Large intestine (tissue), 3 donors: ENCODE results near the gene PLXNC1. TPM values are rescaled to one million over a fixed set of nuclear protein-coding genes. Genes with fewer than 3 reads are reported as not detected.

Source experiments
- DNase-seq, 2 donors: peaks; one replicate each; pipeline versions ENCODE4 v3.0.0 to v3.0.0-alpha.2; 2013
- H3K27ac ChIP-seq: one replicate; pipeline ENCODE4 v1.5.1; 2013; ENCODE audit warnings: low read length
- H3K27me3 ChIP-seq: 2 replicates; pipeline ENCODE4 v1.6.1; 2013; ENCODE audit warnings: low read length; ENCODE audit not compliant: control insufficient read depth, insufficient read depth
- H3K36me3 ChIP-seq: 2 replicates; pipeline ENCODE4 v1.6.1; 2013; ENCODE audit warnings: low read length; ENCODE audit not compliant: control insufficient read depth, insufficient read depth
- H3K4me1 ChIP-seq: one replicate; pipeline ENCODE4 v1.6.1; 2013; ENCODE audit warnings: low read length; ENCODE audit not compliant: control insufficient read depth, insufficient read depth
- H3K4me3 ChIP-seq: one replicate; pipeline ENCODE4 v1.5.1; 2013; ENCODE audit warnings: low read length
- H3K9me3 ChIP-seq: one replicate; pipeline ENCODE4 v1.6.1; 2013; ENCODE audit warnings: mild to moderate bottlenecking, low read depth, low read length, moderate library complexity; ENCODE audit not compliant: control insufficient read depth
- WGBS: methylation state at CpG from one replicate; pipeline ENCODE4 v1.1.5; 2013; ENCODE audit warnings: low lambda C conversion rate; ENCODE audit not compliant: insufficient coverage; 5-methylcytosine and 5-hydroxymethylcytosine counted together
- polyA plus RNA-seq: library from polyadenylated mRNA; unstranded; fragments of 120-200 nt; gene quantifications from one replicate; pipeline ENCODE4 v1.2.1, GENCODE V29; 2013

The PLXNC1 gene
- polyA plus RNA-seq, 1 donor, result 20.3 TPM

DNA sequence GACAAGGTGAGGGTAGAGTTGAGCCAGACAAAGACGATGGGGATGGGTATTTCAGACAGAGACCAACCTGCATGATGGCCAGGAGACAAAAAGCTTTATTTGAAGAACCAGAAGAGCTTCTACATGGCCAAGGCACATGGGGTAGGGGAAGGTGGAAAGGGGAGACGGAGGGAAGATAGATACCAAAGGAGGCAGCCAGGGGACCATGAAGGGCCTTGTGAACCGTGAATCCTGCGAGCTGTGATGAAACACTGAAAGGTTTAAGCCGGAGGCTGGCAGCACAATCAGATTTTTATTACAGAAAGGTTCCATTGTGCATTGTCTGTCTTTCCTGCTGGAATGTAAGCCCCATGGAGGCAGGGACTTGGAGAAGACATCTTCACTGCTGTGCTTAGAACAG, 72.4 kb downstream of the PLXNC1 start:
- no peaks in the 10 kb centered on the region for H3K27me3 ChIP-seq
- no peak for DNase-seq
- no peaks in the 10 kb centered on the region for H3K9me3 ChIP-seq
- no peak overlapping the region for H3K27ac ChIP-seq
- WGBS, result 100% methylated on average over 1 of the region's 5 CpGs
- H3K36me3 ChIP-seq, result peaks cover 13% of the 10 kb centered on the region
- no peaks in the 10 kb centered on the region for H3K4me1 ChIP-seq
- no peak overlapping the region for H3K4me3 ChIP-seq

DNA sequence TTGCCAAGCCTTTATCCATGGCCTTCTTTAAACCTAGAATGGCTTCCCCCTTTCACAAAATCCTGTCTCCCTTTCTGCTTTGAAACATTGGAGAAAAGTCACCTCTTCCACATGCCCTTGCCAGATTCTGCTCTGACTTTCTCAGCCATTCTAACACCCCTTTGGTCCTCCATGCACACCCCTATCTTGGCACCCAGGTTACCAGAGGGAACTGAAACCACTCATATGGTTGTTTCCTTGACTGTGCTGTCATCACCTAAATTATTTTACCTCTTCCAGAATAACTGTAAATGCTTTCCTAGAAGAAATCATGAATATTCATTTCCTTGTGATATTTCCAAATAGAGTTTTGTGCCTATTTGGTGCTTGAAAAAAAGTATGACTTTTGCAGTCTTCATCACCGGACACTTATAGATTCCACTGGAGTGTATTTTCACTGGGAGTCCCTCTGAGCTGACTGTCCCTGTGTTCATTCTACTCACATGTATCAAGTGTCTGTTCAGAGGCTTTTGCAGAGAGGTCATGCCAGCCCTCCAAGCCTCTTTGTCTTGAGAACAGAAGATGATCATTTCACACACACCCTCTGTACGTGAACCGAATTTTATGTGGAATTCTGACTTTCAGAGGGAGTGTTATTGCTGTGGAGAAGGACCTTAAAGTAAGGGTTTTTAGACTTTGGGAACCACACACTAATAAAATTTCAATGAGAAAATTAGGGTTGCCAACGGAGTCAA, 74.1 kb downstream of the PLXNC1 start:
- DNase-seq, result no peak
- Histone ChIP-seq H3K27me3 (no peaks in the 10 kb centered on the region), H3K9me3 (no peaks in the 10 kb centered on the region), H3K27ac (no peak overlapping the region), H3K4me1 (no peaks in the 10 kb centered on the region), H3K4me3 (no peak overlapping the region), H3K36me3 (peaks cover 24% of the 10 kb centered on the region)
- WGBS, result no CpG with 5 or more reads among the region's 4 CpGs

DNA sequence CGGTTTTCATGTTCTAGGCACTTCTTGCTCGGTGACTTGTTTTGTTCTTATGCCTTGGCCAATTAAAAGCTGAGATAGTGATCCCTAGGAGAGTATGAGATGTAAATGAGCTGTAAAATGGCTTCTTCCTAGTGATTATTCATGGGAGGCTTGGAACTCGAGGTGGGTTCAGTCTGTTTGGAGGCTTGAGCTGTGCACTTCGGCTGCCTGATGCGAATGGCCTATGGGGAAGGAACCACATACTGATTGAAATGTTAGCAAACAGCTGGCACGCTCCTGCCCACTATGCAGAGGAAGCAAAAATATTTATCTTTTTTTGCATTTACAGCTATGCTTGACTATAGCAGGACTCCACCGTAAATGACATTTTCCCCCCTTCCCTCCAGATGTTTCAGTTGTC, 75.5 kb downstream of the PLXNC1 start:
- peaks cover 24% of the 10 kb centered on the region for H3K36me3 ChIP-seq
- WGBS, result 88% methylated on average over 1 of the region's 7 CpGs
- no peak overlapping the region for H3K27ac ChIP-seq
- H3K9me3 ChIP-seq, result no peaks in the 10 kb centered on the region
- H3K4me3 ChIP-seq, result no peak overlapping the region
- no peaks in the 10 kb centered on the region for H3K27me3 ChIP-seq
- no peak for DNase-seq
- H3K4me1 ChIP-seq, result no peaks in the 10 kb centered on the region

DNA sequence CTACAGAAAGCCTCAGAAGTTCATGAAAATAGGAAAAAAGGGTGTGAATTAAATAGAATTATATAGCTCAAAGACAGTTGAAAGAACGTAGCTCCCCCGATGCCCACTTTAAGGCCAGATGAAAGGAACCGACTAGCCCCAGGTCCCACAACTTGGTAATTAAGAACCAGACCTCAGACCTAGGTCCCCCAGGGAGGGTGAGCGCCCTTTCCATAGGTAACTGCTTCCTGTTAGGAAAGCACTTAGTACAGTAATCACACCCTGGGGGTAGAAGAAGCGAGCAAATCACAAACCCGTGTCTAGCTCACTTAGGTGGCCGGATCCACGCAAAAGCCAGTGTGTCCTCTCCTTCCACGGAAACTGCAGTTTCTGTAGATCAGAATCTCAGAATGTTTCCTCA, 77.1 kb downstream of the PLXNC1 start:
- DNase-seq, result no peak

DNA sequence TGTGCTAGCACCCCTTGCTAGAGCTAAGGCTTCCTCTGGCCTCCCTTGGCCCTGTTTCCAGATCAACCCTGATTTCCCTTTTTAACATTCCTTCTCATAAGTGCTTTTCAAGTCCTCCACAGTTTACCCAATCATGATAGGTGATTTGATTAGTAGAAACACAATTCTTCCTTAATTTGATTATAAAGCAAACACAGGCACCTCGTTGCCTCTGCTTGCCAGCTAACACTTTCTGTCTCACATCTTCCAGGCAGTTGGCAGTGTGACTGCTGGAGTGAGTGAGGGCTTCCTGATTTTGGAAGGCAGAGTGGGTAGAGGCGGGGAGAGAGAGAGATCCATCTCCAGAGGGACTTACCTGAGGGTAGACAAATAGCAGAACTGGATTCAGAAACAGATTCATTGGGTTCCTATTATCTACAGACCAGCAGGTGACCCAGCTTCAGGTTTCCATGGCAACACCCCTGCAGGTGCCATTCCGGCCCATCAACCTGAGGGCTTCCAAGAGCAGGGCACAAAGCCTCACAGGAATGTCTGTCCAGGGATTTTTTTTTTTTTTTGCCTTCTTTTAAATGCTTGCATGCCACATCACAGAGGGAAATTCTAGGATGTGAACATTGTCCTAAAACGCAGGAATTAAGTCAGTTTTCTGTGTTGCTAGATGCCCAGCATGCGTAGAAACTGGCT, 77.7 kb downstream of the PLXNC1 start:
- no CpG with 5 or more reads among the region's 5 CpGs for whole genome bisulfite sequencing
- no peak for DNase-seq
- H3K4me1 ChIP-seq, result no peaks in the 10 kb centered on the region
- no peaks in the 10 kb centered on the region for H3K27me3 ChIP-seq
- H3K4me3 ChIP-seq, result no peak overlapping the region
- H3K9me3 ChIP-seq, result no peaks in the 10 kb centered on the region
- peaks cover 20% of the 10 kb centered on the region for H3K36me3 ChIP-seq
- no peak overlapping the region for H3K27ac ChIP-seq

More for the DNA sequence above, 77.1 kb downstream of the PLXNC1 start:
- no peak overlapping the region for H3K27ac ChIP-seq
- WGBS, result no CpG with 5 or more reads among the region's 9 CpGs
- no peaks in the 10 kb centered on the region for H3K27me3 ChIP-seq
- H3K4me3 ChIP-seq, result no peak overlapping the region
- no peaks in the 10 kb centered on the region for H3K9me3 ChIP-seq
- no peaks in the 10 kb centered on the region for H3K4me1 ChIP-seq
- H3K36me3 ChIP-seq, result peaks cover 20% of the 10 kb centered on the region

DNA sequence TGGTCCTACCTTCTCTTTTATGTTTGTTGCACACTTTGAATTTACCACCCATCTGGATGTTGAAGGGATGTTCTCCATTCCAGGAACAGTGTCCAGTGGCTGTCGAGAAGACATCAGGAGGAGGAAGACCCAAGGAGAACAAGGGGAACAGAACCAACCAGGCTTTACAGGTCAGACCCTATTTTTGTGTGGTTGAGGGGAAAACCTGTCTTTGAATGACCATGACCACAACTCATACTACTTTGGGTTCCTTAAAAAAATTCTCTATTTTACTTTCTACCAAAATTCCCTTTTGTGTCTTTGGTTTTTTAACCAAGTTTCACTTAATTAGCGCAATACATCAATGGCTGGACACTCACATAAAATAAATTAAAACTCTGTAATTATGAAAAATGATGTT, 78.7 kb downstream of the PLXNC1 start:
- Histone ChIP-seq H3K4me1 (no peaks in the 10 kb centered on the region), H3K36me3 (peaks cover 21% of the 10 kb centered on the region), H3K27me3 (no peaks in the 10 kb centered on the region), H3K4me3 (no peak overlapping the region), H3K27ac (no peak overlapping the region), H3K9me3 (no peaks in the 10 kb centered on the region)
- 82% methylated on average over 1 of the region's 2 CpGs for WGBS
- no peak for DNase-seq

DNA sequence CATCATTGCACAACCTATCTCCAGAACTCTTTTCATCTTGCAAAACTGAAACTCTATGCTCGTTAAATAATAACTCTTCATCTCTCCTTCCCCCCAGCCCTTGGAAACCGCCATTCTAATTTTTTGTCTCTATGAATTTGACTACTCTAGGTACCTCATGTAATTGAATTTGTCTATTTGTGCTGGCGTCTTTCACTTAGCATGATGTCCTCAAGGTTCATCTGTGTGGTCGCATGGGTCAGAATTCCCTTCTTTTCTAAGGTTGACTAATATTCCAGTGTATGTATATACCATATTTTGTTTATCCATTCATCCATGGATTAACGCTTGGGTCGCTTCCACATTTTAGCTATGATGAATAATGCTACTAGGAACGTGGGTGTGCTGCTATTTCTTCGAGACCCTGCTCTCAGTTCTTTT, 80.1 kb downstream of the PLXNC1 start:
- Histone ChIP-seq H3K9me3 (no peaks in the 10 kb centered on the region), H3K4me1 (no peaks in the 10 kb centered on the region), H3K36me3 (peaks cover 21% of the 10 kb centered on the region), H3K27ac (no peak overlapping the region), H3K27me3 (no peaks in the 10 kb centered on the region), H3K4me3 (no peak overlapping the region)
- 96% methylated on average over 4 of the region's 8 CpGs for WGBS
- no peak for DNase-seq

DNA sequence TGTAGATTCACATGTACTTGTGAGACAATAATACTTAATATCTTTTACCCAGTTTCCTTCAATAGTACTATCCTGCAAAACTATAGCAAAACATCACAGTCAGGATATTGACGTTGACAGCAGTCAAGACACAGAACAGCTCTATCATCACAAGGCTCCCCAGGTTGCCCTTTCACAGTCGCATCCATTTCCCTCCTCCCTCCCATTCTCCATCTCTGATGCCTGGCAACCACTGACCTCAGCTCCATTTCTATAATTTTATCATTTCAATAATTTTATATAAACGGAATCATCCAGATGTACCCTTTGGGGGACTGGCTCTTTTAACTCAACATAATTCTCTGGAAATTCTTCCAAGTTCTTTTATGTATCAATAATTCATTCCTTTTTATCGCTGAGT, 81.5 kb downstream of the PLXNC1 start:
- H3K4me1 ChIP-seq, result no peaks in the 10 kb centered on the region
- peaks cover 17% of the 10 kb centered on the region for H3K36me3 ChIP-seq
- no peak overlapping the region for H3K4me3 ChIP-seq
- H3K27me3 ChIP-seq, result no peaks in the 10 kb centered on the region
- WGBS, result 94% methylated on average over 2 of the region's 4 CpGs
- no peak for DNase-seq
- no peak overlapping the region for H3K27ac ChIP-seq
- no peaks in the 10 kb centered on the region for H3K9me3 ChIP-seq

DNA sequence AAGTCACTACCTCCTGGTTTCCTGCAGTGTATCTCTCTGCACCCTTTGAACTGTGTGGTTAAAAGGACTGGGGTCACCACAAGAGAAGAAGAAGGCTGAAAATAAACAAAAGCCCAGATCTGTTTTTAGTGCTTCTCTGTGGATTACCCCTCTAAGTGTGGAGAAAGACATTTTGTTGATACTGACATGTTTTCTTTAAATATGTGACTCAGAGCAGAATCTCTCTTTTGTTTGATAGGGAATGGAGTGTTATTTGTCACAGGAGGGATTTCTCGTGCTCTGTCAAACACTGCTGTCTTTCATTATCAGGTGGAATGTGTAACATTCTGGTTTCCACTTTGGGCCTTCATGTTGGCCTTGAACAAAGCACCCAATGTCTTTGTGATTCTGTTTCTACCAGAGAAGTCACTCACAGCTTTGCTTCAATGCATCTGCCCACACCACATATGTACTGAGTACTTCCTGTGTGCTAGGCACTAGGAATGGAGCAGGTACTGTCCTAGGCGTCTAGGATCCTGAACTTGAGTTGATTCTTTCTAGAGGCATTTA, 82.1 kb downstream of the PLXNC1 start:
- WGBS, result no CpG with 5 or more reads among the region's 2 CpGs
- Histone ChIP-seq H3K36me3 (peaks cover 15% of the 10 kb centered on the region), H3K9me3 (no peaks in the 10 kb centered on the region), H3K27ac (no peak overlapping the region), H3K4me3 (no peak overlapping the region), H3K4me1 (no peaks in the 10 kb centered on the region), H3K27me3 (no peaks in the 10 kb centered on the region)
- no peak for DNase-seq

DNA sequence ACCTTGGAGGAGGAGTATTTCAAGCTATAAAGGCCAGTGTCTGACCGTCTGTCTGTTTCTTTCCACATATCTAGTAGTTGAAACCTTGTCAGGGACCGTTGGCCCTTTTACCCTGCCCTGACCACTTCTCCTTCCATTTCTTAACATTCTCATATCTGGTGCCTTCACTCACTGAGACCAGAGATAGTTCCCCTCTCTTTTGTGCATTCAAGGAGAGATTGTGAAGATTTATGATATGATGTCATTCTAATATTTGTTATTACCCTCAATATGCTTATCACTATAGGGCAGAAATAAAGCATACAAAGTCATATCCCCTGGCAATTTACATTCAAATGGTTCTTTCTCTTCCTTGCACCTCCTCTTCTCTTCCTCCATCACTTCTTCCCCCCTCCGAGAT, 83.3 kb downstream of the PLXNC1 start:
- WGBS, result no CpG with 5 or more reads among the region's 3 CpGs
- Histone ChIP-seq H3K9me3 (no peaks in the 10 kb centered on the region), H3K4me1 (no peaks in the 10 kb centered on the region), H3K4me3 (no peak overlapping the region), H3K36me3 (peaks cover 10% of the 10 kb centered on the region), H3K27me3 (no peaks in the 10 kb centered on the region), H3K27ac (no peak overlapping the region)
- no peak for DNase-seq
